AG10803 (cell line): ENCODE data around the gene MRGPRF.

Source experiments
- DNase-seq: peaks from one replicate; pipeline ENCODE4 v3.0.0; 2010; ENCODE audit warnings: low read depth
- H3K4me3 ChIP-seq: 2 replicates; pipeline ENCODE4 v1.5.1; 2011; ENCODE audit warnings: mild to moderate bottlenecking, low read length, control low read depth
- TF ChIP-seq, protein P1 (sequence below): conservative IDR thresholded peaks from 2 replicates; pipeline ENCODE4 v1.5.1; 2011; ENCODE audit warnings: mild to moderate bottlenecking, low read length, control low read depth, inconsistent platforms

Gene MRGPRF

DNA sequence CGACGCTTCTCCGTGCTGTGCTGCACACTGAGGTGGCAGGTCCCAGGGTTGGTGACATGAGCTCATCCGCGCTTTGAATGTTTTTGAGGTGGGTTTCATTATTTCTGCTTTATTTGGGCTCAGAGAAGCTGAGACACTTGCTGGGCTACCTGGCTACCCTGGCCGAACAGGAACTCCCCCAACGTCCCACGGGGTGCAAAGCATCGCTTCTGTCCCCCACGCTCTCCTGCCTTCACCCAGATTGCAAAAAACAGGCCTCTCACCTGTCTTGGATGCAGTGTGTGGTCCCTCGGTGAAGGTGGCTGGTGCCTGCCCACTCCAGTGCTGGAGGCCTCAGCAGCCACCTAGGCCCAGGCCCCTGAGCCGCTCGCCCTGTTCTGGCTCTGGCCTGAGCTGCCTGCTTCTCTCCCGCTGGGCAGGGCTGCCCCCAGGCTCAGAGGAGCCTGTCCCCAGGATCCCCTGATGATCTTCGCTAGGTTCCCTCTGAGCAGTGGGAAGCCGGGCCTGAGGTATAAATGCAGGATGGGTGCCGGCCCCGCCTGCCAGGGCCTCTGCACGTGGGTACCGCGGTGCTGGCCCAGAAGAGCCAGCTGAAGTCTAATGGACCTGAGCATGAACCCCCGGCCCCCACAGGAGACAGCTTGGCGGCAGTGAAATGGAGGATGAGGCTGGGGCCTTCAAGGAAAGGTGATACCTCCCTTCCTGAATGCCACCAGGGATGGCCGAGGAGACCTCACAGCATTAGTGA lies 16.5 kb downstream of the MRGPRF start:
- H3K4me3 ChIP-seq, result no peak overlapping the region
- TF ChIP-seq, protein P1, sequence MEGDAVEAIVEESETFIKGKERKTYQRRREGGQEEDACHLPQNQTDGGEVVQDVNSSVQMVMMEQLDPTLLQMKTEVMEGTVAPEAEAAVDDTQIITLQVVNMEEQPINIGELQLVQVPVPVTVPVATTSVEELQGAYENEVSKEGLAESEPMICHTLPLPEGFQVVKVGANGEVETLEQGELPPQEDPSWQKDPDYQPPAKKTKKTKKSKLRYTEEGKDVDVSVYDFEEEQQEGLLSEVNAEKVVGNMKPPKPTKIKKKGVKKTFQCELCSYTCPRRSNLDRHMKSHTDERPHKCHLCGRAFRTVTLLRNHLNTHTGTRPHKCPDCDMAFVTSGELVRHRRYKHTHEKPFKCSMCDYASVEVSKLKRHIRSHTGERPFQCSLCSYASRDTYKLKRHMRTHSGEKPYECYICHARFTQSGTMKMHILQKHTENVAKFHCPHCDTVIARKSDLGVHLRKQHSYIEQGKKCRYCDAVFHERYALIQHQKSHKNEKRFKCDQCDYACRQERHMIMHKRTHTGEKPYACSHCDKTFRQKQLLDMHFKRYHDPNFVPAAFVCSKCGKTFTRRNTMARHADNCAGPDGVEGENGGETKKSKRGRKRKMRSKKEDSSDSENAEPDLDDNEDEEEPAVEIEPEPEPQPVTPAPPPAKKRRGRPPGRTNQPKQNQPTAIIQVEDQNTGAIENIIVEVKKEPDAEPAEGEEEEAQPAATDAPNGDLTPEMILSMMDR, result no peak
- DNase-seq, result no peak

- no peak for DNase-seq
- TF ChIP-seq, protein P1, result no peak
- H3K4me3 ChIP-seq, result no peak overlapping the region
These were observed 18.2 kb downstream of the MRGPRF start for GRCh38 chr11:68994894-68995285.

DNA sequence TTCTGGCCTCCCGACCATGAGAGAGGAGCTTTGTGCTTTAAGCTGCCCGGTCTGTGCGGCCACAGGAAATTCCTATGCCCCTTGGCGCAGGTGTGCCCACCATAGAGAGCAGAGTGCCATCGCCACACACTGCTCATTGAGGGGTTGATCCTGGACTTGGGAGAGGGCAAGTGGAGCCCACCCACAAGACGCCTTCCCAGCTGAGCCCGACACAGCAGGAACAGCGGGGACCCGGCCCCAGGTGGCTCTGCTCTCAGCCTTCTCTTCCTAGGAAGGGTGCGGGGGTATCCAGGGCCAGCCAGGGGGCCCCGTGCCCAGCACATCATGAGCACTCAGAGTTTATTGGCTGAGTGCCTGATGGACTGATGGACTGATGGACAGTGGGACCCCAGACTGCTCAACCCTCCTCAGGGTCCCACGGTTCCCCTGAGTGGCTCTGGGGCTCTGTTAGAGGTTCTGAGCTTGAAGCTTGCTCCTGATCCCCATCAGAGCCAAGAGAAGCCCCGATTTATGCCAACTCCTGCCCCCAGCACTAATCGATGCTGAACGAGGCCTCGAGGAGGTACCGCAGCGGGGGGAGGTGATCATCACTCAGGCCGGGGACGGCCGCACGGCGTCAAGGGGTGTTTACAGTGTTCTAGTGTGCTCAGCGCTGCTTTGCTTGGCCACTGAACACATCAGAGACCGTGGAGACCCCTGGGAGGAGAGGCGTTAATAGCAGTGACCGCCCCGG lies 18.7 kb downstream of the MRGPRF start:
- TF ChIP-seq, protein P1, result no peak
- DNase-seq, result no peak
- H3K4me3 ChIP-seq, result no peak overlapping the region

DNA sequence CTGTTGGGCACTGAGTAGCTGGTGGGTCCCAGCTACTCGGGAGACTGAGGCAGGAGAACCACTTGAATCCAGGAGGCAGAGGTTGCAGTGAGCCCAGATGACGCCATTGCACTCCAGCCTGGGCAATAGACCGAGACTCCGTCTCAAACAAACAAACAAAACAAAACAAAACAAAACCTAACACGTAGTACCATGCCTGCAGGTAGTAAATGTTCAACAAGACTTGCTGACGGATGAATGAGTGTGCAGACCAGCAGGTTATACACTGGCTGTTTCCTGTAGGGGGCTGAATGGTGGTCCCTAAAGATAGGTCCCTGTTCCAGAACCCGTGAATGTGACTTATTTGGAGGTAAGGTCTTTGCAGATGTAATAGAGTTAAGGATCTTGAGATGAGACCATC lies 19.5 kb downstream of the MRGPRF start:
- no peak for DNase-seq
- TF ChIP-seq, protein P1, result no peak
- H3K4me3 ChIP-seq, result no peak overlapping the region

DNA sequence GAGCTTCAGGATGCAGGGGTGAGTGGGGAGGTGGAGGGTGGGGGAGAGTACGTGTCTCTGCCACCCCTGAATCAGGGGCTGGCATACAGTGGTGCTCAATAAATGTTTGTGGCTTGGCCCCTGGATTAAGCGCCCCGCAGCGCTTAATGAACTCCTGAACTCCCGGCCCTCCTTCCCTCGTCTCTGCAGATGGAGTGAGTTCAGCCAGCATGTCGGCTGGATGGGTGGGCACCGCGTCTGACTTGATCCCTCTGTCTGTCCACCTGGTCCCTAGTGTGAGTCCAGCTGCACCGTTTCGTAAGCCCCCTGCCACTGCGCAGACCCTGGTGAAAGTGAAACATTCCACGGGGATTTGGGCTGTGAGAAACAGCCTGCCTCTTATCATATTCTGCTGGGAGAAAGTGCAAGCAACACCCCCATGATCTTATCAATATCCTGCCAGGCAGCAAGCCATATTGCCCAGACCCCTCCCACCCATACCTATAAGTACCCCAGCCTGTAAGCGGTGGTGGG lies 20.2 kb downstream of the MRGPRF start:
- no peak overlapping the region for H3K4me3 ChIP-seq
- TF ChIP-seq, protein P1, result no peak
- DNase-seq, result no peak

GRCh38 chr11:68990995-68991780 lies 21.9 kb downstream of the MRGPRF start:
- no peak for DNase-seq
- no peak overlapping the region for H3K4me3 ChIP-seq

More at GRCh38 chr11:68990995-68991780, 21.9 kb downstream of the MRGPRF start:
- TF ChIP-seq, protein P1, result no peak
